OCI-LY7 (cell line): ENCODE measurements around the gene CERS1.

ENCODE experiments used
- EZH2phosphoT487 ChIP-seq: fragments of 200-600 bp; sonication (generic); IDR thresholded peaks from 2 replicates; pipeline ENCODE4 v1.6.1; 2018; ENCODE audit warnings: low read depth, borderline replicate concordance, mild to moderate bottlenecking, mixed run types, antibody characterized with exemption, low read length, moderate library complexity, mixed read lengths
- TF ChIP-seq, protein P1 (sequence below): fragments of 200-600 bp; sonication (generic); conservative IDR thresholded peaks from 2 replicates; pipeline ENCODE4 v1.5.1; 2014; ENCODE audit warnings: mild to moderate bottlenecking, antibody characterized with exemption, low read length, moderate library complexity, mixed read lengths

DNA sequence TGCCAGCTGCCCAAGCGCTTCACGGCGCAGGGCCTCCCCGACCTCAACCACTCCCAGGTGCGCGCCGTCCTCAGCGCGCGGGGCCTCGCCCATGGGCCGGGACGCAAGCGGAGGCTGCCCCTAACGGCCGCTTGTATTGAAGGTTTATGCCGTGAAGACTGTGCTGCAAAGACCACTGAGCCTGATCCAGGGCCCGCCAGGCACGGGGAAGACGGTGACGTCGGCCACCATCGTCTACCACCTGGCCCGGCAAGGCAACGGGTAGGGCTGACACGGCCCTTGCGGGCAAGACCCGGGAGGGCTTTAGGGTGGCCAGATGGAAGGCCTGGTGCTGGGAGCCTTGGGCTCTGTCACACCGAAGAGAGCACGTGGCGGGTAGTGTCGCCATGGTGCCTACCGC is 41.0 kb downstream of the CERS1 start:
- TF ChIP-seq, protein P1, sequence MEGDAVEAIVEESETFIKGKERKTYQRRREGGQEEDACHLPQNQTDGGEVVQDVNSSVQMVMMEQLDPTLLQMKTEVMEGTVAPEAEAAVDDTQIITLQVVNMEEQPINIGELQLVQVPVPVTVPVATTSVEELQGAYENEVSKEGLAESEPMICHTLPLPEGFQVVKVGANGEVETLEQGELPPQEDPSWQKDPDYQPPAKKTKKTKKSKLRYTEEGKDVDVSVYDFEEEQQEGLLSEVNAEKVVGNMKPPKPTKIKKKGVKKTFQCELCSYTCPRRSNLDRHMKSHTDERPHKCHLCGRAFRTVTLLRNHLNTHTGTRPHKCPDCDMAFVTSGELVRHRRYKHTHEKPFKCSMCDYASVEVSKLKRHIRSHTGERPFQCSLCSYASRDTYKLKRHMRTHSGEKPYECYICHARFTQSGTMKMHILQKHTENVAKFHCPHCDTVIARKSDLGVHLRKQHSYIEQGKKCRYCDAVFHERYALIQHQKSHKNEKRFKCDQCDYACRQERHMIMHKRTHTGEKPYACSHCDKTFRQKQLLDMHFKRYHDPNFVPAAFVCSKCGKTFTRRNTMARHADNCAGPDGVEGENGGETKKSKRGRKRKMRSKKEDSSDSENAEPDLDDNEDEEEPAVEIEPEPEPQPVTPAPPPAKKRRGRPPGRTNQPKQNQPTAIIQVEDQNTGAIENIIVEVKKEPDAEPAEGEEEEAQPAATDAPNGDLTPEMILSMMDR, result no peak
- TF ChIP-seq EZH2phosphoT487, result no peak
